ENCODE measurements around the gene GID8.

GRCh38 chr20:62898970-62899632, 38.8 kb upstream of the GID8 start:
- TF ChIP-seq CTCF (IDR thresholded peaks at IDR 0.05) (no peak), MAFK (IDR thresholded peaks at IDR 0.05; ENCODE audit: partially characterized antibody) (no peak), JUNB (IDR thresholded peaks at IDR 0.05) (no peak), ELK1 (IDR thresholded peaks at IDR 0.05; ENCODE audit: low read depth, low read length) (no peak), BHLHE40 (IDR thresholded peaks at IDR 0.05; ENCODE audit: low read depth, low read length) (no peak)

Measured in A549 (cell line).